ENCODE results near the gene CDK5RAP2.
"Not testable (repeated sequence)": the region's sequence is repeated elsewhere in the genome, so short reads cannot be mapped to it uniquely, and the experiment has no call there.

CDK5RAP2 gene

DNA sequence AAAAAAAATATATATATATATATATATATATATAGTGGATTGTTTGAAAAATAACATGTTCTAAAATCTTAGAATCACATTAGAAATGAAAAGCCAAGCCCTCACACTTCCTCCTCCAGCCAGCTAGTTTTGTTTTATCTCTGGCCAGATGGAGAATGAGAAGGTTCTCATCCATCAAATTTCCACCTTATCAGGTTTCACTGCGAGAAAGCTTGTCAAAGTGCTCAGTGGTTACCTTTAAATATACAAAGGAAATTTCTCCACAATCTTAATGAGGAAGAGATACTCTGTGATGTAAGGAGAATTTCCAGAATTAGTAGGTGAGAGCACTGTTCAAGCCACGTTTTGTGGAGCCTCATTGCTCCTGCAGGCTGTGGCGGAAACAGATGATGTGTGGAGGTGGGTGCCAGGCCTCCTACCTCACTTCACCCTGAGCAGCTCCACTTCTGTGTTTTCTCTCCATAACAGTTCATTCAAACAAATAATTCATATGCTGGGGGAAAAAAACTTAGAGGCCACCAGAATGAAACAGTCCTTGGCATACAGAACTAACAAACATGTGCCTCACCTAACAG, 71.9 kb downstream of the CDK5RAP2 start:
- no peak overlapping the region for H3K27ac ChIP-seq (ENCODE audit: low read length)
- no peak overlapping the region for H3K4me2 ChIP-seq (ENCODE audit: insufficient read depth, low read length)
- H3K4me3 ChIP-seq (ENCODE audit: low read depth in 1 of 2, low read length in 2 of 2): no peak overlapping the region
- no peak overlapping the region for H3K9ac ChIP-seq (ENCODE audit: low read depth, low read length)
- peaks cover 11% of the 10 kb centered on the region for H3K9me3 ChIP-seq (ENCODE audit: insufficient read depth, low read length, severe bottlenecking)
- no peak overlapping the region for H2AFZ ChIP-seq (ENCODE audit: low read depth, low read length)
- no peaks in the 10 kb centered on the region for H4K20me1 ChIP-seq (ENCODE audit: insufficient read depth, low read length)
- peaks cover 8% of the 10 kb centered on the region; the same call in 1 of the 2 replicates for H3K79me2 ChIP-seq (ENCODE audit: insufficient read depth, low read length)
- no peak for ATAC-seq (ENCODE audit: insufficient read depth, low read depth)
- TF ChIP-seq CTCF (IDR thresholded peaks at IDR 0.05; ENCODE audit: borderline replicate concordance, extremely low read depth, low read length, poor library complexity, severe bottlenecking) (no peak), EZH2 (IDR thresholded peaks at IDR 0.05; ENCODE audit: borderline replicate concordance, low read depth, low read length, severe bottlenecking) (no peak)
- H3K36me3 ChIP-seq (ENCODE audit: insufficient read depth, low read length): peaks cover 98% of the 10 kb centered on the region
- H3K4me1 ChIP-seq (ENCODE audit: insufficient read depth, low read length): no peaks in the 10 kb centered on the region
- DNase-seq: no peak
- no peaks in the 10 kb centered on the region for H3K27me3 ChIP-seq (ENCODE audit: insufficient read depth, low read length, poor library complexity)

GRCh38 chr9:120505186-120505585, 74.8 kb downstream of the CDK5RAP2 start:
- no peaks in the 10 kb centered on the region for H4K20me1 ChIP-seq (ENCODE audit: insufficient read depth, low read length)
- TF ChIP-seq EZH2 (IDR thresholded peaks at IDR 0.05; ENCODE audit: borderline replicate concordance, low read depth, low read length, severe bottlenecking) (no peak), CTCF (IDR thresholded peaks at IDR 0.05; ENCODE audit: borderline replicate concordance, extremely low read depth, low read length, poor library complexity, severe bottlenecking) (no peak)
- H3K9me3 ChIP-seq (ENCODE audit: insufficient read depth, low read length, severe bottlenecking): peaks cover 11% of the 10 kb centered on the region

DNA sequence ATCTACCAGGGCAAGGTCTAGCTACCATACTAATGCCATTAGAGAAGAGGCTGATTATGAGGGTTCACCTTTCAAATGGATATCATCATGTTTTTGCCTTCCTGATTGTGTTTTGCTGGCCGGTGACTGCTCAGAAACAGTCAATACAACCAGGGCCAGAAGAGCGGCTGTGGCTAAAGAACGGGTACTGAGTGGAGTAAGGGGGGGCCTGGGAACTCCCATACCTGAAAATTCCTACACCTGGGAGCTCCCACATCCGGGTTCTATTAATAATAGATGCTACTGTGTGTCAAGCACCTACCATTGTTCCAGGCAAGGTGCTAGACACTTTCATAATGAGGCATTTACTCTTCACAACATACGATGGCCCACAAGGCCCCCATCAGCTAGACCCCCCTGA, 79.2 kb downstream of the CDK5RAP2 start:
- no peak overlapping the region for H3K4me3 ChIP-seq (ENCODE audit: low read depth in 1 of 2, low read length in 2 of 2)
- H3K79me2 ChIP-seq (ENCODE audit: insufficient read depth, low read length): peaks cover 7% of the 10 kb centered on the region; the same call in 1 of the 2 replicates
- peaks cover 68% of the 10 kb centered on the region for H3K36me3 ChIP-seq (ENCODE audit: insufficient read depth, low read length)
- DNase-seq (no peak), ATAC-seq (ENCODE audit: insufficient read depth, low read depth) (no peak)
- no peak overlapping the region for H3K4me2 ChIP-seq (ENCODE audit: insufficient read depth, low read length)
- H3K9me3 ChIP-seq (ENCODE audit: insufficient read depth, low read length, severe bottlenecking): no peaks in the 10 kb centered on the region
- no peaks in the 10 kb centered on the region for H3K4me1 ChIP-seq (ENCODE audit: insufficient read depth, low read length)
- H3K27me3 ChIP-seq (ENCODE audit: insufficient read depth, low read length, poor library complexity): no peaks in the 10 kb centered on the region
- no peak overlapping the region for H3K9ac ChIP-seq (ENCODE audit: low read depth, low read length)
- H3K27ac ChIP-seq (ENCODE audit: low read length): no peak overlapping the region
- H2AFZ ChIP-seq (ENCODE audit: low read depth, low read length): no peak overlapping the region
- no peak for TF ChIP-seq CTCF (IDR thresholded peaks at IDR 0.05; ENCODE audit: borderline replicate concordance, extremely low read depth, low read length, poor library complexity, severe bottlenecking)
- H4K20me1 ChIP-seq (ENCODE audit: insufficient read depth, low read length): no peaks in the 10 kb centered on the region

More at GRCh38 chr9:120505186-120505585, 74.8 kb downstream of the CDK5RAP2 start:
- Histone ChIP-seq H3K4me1 (ENCODE audit: insufficient read depth, low read length) (no peaks in the 10 kb centered on the region), H3K4me2 (ENCODE audit: insufficient read depth, low read length) (no peak overlapping the region), H3K79me2 (ENCODE audit: insufficient read depth, low read length) (peaks cover 7% of the 10 kb centered on the region; the same call in 1 of the 2 replicates), H3K27me3 (ENCODE audit: insufficient read depth, low read length, poor library complexity) (no peaks in the 10 kb centered on the region), H3K9ac (ENCODE audit: low read depth, low read length) (no peak overlapping the region), H3K27ac (ENCODE audit: low read length) (no peak overlapping the region), H3K4me3 (ENCODE audit: low read depth in 1 of 2, low read length in 2 of 2) (no peak overlapping the region), H2AFZ (ENCODE audit: low read depth, low read length) (no peak overlapping the region), H3K36me3 (ENCODE audit: insufficient read depth, low read length) (peaks cover 97% of the 10 kb centered on the region)
- no peak for DNase-seq
- ATAC-seq (ENCODE audit: insufficient read depth, low read depth): no peak

- not testable (repeated sequence) for H3K4me2 ChIP-seq (ENCODE audit: insufficient read depth, low read length); H3K79me2 ChIP-seq (ENCODE audit: insufficient read depth, low read length); H3K4me1 ChIP-seq (ENCODE audit: insufficient read depth, low read length); H3K9ac ChIP-seq (ENCODE audit: low read depth, low read length); H3K27me3 ChIP-seq (ENCODE audit: insufficient read depth, low read length, poor library complexity); H3K4me3 ChIP-seq (ENCODE audit: low read depth in 1 of 2, low read length in 2 of 2); DNase-seq; H3K9me3 ChIP-seq (ENCODE audit: insufficient read depth, low read length, severe bottlenecking); H2AFZ ChIP-seq (ENCODE audit: low read depth, low read length); H4K20me1 ChIP-seq (ENCODE audit: insufficient read depth, low read length); ATAC-seq (ENCODE audit: insufficient read depth, low read depth); H3K27ac ChIP-seq (ENCODE audit: low read length)
- H3K36me3 ChIP-seq (ENCODE audit: insufficient read depth, low read length): peaks cover 42% of the 10 kb centered on the region
Observed at GRCh38 chr9:120497865-120498264, 82.1 kb downstream of the CDK5RAP2 start.

GRCh38 chr9:120496438-120496837, 83.5 kb downstream of the CDK5RAP2 start:
- H2AFZ ChIP-seq (ENCODE audit: low read depth, low read length); H3K27ac ChIP-seq (ENCODE audit: low read length); DNase-seq; H3K9me3 ChIP-seq (ENCODE audit: insufficient read depth, low read length, severe bottlenecking); H3K4me2 ChIP-seq (ENCODE audit: insufficient read depth, low read length); H3K4me1 ChIP-seq (ENCODE audit: insufficient read depth, low read length); ATAC-seq (ENCODE audit: insufficient read depth, low read depth); H3K79me2 ChIP-seq (ENCODE audit: insufficient read depth, low read length); H4K20me1 ChIP-seq (ENCODE audit: insufficient read depth, low read length); H3K9ac ChIP-seq (ENCODE audit: low read depth, low read length); H3K27me3 ChIP-seq (ENCODE audit: insufficient read depth, low read length, poor library complexity); H3K4me3 ChIP-seq (ENCODE audit: low read depth in 1 of 2, low read length in 2 of 2): not testable (repeated sequence)
- peaks cover 31% of the 10 kb centered on the region for H3K36me3 ChIP-seq (ENCODE audit: insufficient read depth, low read length)
